Endothelial cell of umbilical vein (primary cell): ENCODE data around the gene FSD1.

ENCODE experiments used
- EZH2 ChIP-seq: IDR thresholded peaks from 2 replicates; pipeline ENCODE4 v1.6.1; 2012; ENCODE audit warnings: borderline replicate concordance, low read depth, mild to moderate bottlenecking, moderate library complexity, low read length, inconsistent platforms; ENCODE audit not compliant: severe bottlenecking
- JUN ChIP-seq: IDR thresholded peaks from 2 replicates; pipeline ENCODE4 v1.6.1; 2011; ENCODE audit warnings: borderline replicate concordance, low read depth; ENCODE audit not compliant: insufficient read length, insufficient read depth
- MYC ChIP-seq: IDR thresholded peaks from one replicate; pipeline ENCODE4 v1.6.1; 2011; ENCODE audit warnings: mild to moderate bottlenecking, low read depth, low read length
- POLR2A ChIP-seq: IDR thresholded peaks from 2 replicates; pipeline ENCODE4 v1.6.1; 2012; ENCODE audit warnings: low read depth, mild to moderate bottlenecking, control low read depth, low read length
- TF ChIP-seq, protein P1 (sequence below), 2 donors: IDR thresholded peaks; 1 replicate in 1 of 2; 2 replicates in 1 of 2; pipeline ENCODE4 v1.5.1; 2011; ENCODE audit warnings: low read length in 2 of 2, mild to moderate bottlenecking in 2 of 2, moderate library complexity in 2 of 2, control low read depth in 1 of 2, inconsistent platforms in 1 of 2, low read depth in 1 of 2; ENCODE audit not compliant: insufficient read depth in 1 of 2; ENCODE audit errors: extremely low read depth in 1 of 2
- TF ChIP-seq, protein P2 (sequence below): IDR thresholded peaks from 2 replicates; pipeline ENCODE4 v1.6.1; 2011; ENCODE audit not compliant: insufficient read depth, insufficient read length

DNA sequence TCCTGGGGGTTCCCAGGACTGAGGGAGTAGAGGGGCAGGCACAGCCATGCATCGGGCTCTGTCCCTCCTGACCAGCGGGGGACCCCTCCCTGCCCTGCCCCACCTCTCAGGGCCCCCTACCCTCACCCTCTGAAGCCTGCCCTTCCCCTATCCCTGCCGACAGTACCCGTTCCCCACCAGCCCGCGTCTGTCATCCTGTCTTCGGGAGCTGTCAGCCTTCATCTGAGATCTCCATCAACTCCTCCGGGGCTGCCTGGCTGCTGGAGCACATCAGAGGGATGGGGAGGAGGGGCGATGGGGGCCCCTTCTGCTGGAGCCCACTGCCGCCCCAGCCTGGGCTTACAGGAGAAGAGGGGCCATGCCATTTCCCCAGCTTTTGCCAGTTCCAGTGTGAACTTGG is 31.5 kb upstream of the FSD1 start:
- TF ChIP-seq JUN (no peak), EZH2 (no peak), POLR2A (no peak), MYC (no peak)
- TF ChIP-seq, protein P1, sequence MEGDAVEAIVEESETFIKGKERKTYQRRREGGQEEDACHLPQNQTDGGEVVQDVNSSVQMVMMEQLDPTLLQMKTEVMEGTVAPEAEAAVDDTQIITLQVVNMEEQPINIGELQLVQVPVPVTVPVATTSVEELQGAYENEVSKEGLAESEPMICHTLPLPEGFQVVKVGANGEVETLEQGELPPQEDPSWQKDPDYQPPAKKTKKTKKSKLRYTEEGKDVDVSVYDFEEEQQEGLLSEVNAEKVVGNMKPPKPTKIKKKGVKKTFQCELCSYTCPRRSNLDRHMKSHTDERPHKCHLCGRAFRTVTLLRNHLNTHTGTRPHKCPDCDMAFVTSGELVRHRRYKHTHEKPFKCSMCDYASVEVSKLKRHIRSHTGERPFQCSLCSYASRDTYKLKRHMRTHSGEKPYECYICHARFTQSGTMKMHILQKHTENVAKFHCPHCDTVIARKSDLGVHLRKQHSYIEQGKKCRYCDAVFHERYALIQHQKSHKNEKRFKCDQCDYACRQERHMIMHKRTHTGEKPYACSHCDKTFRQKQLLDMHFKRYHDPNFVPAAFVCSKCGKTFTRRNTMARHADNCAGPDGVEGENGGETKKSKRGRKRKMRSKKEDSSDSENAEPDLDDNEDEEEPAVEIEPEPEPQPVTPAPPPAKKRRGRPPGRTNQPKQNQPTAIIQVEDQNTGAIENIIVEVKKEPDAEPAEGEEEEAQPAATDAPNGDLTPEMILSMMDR (IDR thresholded peaks at IDR 0.05; ENCODE audit: extremely low read depth in 1 of 2, insufficient read depth in 1 of 2, low read depth in 1 of 2, low read length in 2 of 2), result no peak
- TF ChIP-seq, protein P2, sequence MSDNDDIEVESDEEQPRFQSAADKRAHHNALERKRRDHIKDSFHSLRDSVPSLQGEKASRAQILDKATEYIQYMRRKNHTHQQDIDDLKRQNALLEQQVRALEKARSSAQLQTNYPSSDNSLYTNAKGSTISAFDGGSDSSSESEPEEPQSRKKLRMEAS, result no peak
